Suppressor macrophage treated with lipopolysaccharide for 4 hours (primary cell): ENCODE results near the gene DNAJC5.

Experiments used
- DNase-seq: peaks from one replicate; pipeline ENCODE4 v3.0.0-alpha.2; 2020

DNAJC5 gene

DNA sequence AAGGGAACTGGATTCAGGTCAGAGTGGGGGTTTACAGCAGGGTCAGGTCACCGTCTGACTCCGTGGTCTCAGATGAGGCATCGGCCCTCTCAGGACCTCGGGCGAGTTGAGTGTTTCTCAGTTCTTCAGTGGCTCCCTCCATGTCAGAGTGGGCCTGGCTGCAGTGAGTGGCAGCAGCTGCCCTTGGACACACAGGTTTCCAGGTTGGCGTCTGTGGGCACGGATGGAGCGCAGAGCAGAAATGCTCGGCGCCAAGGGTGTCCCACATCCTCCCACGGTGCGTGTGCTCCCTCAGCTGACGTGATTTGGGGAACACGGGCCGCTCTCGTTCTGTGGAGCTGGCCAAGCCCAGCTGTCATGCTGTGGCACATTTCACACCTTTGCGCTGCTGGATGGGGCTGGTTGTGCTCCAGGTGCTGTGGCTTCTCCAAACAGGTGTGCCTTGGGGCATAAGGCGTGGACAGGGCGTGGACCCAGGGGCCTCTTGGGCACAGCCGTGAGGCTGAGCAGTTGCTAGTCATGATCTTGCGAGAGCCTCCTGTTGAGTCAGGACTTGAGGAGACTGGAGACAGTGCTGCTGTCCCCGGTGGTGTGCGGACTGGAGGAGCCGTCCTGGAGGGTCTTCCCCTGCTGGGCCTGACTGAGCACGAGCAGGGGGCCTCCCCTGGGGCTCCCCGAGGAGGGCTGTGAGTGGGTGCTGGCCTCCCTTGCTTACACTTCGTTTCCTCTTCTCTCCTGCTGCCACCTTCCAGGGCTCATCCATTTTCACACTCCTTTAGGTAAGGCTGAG, 9.5 kb upstream of the DNAJC5 start:
- DNase-seq, result no peak

DNA sequence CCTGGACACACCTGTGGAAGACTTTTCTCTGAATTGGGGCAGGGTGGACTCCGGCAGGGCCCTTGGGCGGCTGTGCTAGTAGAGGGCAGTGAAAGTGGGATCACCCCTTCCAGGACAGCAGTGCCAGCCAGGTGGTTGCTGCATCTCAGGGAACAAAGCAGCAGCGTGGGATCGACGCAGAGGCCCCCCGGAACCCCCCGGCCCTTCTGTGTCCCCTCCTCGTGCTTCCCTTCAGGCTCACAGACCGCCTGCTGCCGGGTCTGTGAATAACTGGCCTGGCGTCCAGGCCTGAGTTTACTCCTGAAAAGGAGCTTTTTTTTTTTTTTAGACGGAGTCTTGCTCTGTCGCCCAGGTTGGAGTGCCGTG, 8.9 kb upstream of the DNAJC5 start:
- no peak for DNase-seq

DNA sequence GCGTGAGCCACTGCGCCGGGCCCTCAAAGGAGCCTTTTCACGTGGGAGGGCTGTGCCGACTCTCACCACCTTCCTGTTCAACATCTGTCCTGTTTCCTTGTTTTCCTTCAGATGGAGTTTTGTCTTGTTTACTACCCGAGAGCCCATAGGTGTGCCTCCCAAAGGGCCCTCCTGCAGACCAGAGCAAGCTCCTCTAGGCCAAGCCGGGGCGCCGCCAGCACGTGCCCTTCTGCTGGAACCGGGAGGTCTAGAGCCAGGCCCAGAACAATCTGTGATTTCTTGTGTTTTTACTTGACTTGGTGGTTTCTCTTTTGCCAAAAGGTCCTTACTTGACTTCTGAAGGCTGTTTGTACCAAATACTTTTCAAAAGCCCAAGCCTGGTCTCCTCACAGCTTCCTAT, 8.0 kb upstream of the DNAJC5 start:
- no peak for DNase-seq

DNA sequence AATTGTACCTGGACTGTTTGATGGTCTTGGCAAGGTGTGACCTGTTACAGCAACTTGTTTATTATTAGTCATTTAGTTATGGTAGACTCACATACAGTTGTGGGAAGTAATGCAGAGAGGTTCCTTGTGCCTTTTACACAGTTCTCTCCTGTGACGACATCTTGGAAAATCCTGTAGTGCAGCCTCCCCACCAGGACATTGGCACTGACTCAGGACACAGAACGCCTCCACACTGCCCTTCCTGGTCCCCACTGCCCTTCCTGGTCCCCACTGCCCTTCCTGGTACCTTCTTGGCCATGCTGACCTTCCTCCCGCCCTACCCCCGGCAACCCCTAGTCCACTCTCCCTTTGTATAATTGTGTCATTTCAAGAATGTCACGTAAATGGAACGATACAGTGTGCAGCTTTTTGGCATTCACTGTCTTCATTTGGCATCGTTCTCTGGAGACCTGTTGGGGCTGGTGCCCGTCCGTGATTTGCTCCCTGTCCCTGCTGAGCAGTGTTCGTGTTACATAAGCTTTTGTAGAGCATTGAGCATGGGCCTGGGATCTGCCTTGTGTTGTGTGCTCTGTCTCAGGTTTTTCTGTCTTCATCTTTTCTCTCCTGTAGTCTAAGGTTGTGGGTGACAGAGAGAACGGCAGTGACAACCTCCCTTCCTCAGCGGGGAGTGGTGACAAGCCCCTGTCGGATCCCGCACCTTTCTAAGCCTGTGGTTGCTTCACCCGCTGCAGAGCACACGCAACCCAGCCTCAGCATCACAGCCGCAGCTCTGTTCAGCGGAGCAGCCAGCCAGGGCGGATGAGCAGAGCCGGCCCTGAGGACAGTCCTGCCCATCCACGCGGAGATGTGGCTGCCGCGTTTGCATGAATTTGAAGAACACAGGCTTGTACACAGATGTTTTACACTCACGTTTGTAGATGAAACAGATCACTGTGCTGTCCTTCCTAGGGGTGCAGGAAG, 5.4 kb upstream of the DNAJC5 start:
- peak; percentile 83 for DNase-seq

DNA sequence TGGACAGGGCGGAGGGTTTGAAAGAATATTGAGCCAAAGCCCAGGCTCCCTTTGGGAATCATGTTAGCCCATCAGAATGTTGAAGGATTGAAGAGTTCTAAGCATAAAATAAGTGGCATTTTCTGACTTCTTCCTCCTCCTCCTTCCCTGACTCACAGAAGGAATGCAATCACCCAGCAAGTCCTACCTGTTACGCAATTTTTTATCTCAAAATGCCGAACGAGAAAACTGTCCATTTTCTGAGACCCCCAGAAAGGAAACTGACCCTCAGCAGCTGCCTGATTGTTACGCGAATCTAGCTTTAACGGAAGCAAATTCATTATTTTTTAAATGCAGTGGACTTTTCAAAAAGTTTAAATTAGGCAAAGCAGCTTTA, 4.7 kb upstream of the DNAJC5 start:
- peak; percentile 30 for DNase-seq

DNA sequence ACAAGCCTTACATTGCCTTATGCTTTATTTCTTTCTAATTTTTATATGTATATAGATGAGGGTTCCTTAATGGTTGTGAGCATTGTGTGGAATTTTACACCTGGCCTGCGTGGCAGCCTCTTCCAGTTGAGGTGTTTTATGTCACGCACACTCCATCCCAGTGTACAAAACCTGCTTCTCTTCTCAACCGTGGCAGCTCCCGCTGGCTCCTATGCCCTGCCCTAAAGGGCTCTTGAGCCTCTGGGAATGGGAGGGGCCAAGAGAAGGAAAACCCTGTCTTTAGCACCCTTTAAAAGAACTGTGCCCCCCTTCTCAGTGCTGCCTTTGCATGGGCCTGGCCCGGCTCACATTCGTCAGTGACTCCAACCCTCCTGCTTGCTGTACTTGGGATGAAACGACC, 4.3 kb upstream of the DNAJC5 start:
- no peak for DNase-seq

DNA sequence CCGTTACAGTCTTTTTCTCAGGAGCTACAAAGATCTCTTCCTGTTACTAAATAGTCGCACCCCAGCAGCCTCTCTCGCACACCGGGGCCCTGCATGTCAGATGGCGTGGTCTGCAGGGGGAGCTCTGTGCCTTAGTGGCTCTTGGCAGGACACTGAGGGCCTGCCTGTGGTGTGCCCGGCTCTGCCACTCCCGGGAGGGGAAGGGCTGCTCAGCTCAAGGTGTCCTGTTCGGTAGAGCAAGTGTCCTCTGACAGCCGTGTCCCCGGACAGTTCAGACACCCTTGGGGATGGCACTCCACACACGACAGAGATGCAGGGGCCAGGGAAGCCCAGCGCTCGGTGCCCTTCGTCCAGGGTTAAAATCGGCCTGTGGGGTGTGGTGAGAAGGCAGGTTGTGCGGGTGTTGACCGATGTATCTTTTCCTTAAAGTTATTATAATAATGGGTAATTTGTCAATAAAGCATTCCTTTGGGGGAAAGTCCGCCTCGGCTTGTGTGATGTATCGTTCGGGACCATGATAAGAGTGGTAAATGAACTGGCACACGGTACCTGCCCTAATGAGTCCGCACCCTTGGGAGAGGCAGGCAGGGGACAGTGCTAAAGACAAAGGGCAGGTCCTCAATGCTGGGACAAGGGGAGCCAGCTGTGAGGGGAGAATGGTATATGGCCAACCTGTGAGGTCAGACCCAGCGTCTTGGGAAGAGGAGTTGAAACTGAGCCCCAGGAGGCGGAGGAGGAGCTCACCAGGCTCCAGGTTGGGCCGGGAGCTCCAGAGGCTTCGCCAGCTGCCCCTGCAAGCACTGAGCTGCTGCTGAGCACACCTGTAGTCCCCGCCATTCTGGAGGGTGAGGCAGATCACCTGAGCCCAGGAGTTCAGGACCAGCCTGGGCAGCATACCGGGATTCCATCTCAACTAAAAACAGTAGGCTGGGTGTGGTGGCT, 3.6 kb upstream of the DNAJC5 start:
- DNase-seq, result no peak

DNA sequence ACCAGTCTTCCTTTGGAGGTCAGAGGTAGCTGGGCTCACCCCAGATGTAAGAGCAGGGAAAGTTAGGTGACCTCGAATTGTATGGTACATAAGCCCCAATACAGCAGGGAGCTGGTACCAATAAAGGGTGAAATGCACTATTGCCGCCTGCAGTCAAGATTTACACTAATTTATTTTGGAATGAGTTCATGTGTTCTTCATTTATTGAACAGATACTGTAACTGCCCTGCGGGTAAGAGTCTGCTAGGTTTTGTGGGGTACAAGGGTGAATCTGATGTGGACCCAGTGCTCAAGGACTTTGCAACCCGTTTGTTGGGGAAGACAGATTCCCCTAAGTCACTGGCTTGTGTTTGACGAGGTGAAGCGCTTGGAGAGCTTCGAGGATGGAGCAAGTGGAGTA, 2.5 kb upstream of the DNAJC5 start:
- no peak for DNase-seq

DNA sequence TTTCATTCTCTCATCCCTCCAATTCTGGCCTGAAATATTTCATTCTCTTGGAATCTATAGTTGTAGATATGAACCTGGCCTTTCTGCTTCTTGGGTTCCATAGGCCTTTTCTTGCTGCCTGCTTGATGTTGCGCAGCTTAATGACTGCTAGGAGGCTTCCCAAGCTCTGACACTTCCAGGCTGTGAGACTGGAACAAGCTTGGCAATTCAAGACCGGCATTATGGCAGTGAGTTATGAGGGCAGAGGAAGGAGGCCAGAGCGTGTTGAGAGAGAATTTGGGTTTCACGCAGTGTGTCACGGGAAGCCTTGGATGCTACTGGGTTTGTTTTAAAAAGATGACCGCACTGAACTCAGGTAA, 948 bp upstream of the DNAJC5 start:
- DNase-seq, result no peak

DNA sequence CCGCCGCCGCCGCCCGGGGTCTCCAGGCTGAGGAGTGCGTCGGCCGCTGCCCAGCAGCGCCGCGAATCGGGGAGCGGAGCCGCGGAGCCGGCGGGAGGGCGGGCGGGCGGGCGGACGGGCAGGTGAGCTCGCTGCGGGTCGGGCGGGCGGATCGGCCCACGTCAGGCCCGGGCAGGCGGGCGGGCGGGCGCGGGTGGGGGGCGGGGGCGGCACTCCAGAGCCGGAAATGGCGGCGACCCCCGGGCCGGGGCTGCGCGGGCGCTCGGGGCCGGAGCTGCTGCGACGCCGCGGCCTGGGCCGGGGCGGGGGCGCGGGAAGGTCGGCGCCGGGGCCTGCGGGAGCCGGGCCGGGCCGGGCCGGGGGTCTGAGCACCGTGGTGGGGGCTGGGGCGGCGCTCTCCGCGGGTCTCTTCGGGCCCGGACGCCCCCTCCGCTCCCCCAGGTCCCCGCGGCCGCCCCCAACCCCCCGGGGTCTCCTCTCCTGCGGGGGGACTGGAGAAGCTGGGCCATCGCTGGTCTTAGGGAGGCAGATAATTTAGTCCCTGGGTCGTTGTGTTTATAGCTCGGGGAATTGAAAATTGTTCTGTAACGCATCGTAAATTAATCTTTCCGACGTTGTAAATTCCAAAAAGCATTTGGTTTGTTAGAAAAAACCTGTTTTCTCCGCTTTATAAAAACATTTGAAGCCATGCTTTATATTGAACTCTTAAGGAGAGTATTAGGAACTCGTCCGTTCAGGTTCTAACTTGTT, 451 bp downstream of the DNAJC5 start:
- no peak for DNase-seq

DNA sequence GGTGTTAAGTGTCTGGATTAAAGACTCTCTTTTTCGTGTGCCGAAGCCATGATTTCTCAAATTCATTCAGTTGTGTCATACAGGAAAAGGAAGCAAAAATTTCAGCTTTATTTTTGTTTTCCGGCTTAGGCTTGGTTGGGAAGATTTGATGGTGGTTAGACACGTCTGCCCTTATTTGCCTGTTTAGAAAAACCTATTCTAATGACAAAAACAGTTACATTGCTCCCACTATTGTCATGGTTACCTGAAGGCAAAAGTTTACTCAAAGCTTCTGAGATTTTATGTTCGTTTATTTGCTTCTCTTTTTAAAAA, 982 bp downstream of the DNAJC5 start:
- DNase-seq, result no peak

DNA sequence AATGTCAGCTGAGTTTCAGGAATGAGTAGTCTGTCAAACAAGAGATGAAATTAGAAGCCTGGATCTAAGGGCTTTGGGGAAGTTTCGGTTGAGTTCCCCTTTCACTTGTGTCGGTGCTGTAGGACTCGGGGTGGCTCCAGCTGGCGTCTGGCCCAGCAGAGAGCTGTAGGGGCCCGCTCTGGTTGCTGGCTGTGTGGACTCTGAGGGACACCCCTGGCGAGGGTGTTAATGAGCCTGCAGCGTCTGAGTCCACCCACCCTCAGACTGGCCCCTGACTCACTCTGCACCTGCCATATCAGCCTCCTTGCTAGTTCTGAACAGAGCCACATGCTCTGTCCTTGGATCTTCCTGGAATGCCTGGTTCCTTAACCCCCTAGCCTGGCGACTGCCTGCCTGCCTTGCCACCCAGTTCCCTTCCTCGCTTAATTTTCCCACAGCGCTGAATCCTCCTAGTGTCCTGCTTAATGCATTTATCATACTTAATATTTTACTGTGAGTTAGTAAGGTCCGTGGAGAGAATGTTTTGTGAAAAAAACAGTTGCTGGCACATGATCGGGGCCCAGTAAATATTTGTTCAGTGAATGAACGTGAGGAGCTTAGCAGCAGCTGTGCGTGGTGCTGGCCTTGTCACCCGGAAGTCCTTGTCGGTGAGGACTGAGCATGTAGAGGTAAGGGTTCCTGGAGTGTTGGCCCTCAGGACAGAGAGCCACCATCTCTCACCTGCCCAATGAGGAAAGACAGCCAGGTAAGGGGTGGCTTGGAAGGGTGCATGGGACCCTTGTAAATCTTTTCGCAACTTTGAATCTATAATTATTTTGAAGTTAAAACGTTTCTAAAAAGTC, 1.6 kb downstream of the DNAJC5 start:
- DNase-seq, result peak; percentile 88

DNA sequence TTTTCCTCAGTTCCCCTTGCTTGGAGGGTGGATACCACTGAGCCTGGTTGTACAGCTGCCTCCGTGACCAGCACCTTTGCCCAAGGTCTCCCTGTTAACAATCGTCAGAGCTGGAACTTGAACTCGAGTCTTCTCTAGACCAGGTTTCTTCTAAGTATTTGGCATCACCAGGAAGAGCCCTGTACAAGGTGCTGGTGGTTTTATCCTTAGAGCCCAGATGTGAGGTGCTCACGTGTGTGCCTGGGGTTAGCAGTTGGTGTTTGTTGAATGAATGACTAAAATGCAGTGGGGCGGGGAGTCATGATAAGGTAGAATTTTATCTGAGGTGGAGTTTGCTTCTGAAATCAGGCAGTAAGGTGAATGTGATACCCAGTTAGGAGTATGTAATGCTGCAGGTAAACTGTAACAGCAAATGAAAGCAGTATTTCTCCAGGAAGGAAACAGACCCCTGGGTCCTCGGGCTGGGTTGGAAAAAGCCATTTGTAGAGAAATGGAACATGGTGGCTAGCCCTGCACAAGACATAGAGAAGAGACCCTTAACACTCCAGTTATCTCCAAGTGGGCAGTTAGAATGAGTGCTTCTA, 3.1 kb downstream of the DNAJC5 start:
- no peak for DNase-seq

DNA sequence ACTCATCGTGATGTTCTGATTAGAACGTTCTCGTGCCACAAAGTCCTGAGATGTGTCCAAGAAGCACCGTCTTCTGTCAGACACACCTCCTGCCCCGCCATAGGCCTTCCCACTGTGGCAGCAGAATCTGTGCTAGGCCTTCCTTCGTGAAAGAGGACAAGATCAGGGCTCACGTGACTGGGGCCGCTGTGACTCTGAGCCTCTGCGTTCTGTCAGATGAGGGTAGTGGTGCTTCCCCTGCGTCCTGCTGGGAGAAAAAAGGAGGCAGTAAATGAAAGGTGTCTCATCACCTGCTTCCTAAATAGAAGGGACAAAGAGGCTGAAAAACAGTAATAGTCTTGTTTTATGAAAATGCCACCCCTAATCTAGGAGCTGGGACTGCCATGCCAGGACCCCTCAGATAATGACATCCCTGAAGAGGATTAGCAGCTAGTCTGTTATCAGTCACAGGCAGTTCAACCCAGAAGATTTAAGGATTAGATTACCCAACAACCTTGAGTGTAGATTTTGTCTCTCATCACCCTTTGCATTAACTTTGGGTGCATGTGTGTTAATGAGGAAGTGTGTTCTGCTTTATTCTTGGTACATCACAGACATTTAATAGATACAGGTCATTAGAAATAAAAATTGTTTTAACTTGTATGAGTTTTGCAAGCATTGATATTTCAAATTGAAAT, 4.1 kb downstream of the DNAJC5 start:
- peak; percentile 35 for DNase-seq

DNA sequence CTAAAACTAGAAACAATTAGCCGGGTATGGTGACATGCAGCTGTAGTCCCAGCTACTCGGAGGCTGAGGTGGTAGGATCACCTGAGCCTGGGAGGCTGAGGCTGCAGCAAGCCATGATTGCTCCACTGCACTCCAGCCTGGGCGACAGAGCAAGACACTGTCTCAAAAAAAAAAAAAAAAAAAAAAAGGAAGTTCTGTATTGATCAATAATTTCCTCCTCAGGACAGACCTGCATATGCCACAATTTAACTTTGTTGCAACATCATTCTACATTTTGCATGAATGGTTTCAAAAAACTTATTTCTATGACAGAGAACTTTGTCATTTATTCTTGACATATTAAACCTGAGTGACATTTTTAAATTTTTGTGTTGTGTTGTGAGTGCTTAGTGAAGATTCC, 5.5 kb downstream of the DNAJC5 start:
- DNase-seq, result peak; percentile 48

DNA sequence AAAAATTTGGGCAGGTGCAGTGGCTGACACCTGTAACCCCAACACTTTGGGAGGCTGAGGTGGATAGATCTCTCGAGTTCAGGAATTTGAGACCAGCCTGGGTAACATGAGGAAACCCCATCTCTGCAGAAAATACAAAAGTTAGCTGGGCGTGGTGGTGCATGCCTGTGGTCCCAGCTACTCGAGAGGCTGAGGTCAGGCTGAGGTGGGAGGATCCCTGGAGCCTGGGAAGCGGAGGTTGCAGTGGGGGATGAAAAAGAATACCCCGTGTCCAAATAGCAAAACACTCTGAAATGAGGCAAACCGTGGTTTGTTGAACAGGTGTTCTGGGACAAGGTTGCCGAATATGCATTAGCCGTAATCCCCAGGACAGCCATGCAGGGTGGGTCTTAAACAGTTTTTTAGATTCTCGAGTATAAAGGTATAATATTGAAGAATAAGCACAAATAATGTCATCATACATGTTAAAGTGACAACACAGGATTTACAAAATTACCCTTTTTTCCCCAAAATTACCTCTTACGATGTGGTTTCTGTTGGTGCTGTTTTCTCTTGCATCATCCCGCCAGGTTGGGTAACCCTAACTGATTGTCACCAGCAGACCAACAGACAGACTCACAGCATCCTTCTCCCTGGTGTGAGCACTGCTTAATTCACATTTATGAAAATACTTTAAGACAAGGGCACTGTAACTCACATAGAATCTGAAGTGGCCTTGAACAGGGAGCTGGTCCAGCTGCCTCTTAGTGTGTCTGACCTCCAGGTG, 9.1 kb downstream of the DNAJC5 start:
- peak; percentile 29 for DNase-seq

DNA sequence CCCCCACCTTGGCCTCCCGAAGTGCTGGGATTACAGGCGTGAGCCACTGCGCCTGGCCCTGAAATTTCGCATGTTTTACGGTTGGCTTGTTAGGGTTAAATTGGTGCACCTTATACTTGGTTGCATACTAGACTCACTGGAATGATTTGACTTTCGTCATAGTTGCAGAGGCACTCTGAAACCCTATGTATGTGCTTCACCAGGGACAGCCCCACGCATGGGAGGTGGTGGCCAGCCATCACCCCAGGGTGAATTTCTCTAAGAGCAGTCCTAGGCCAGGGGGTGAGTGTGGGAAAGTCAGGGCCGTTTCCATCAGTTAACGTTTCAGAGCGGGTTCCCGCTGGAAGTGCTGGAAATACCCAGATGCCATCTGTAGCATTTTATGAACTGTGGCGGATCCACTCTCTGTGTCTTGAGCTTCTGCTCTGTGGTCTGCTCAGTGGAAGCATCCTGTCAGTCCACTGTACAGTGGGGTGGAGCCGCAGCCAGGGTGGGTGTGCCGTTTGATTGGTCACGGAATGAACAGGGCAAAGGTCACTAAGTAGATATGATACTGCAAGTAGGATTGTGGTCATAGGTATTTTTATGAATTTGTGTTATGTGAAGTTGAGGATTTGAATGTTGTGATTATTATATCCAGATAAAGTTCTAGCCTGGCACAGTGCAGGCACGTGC, 13.2 kb downstream of the DNAJC5 start:
- no peak for DNase-seq

DNA sequence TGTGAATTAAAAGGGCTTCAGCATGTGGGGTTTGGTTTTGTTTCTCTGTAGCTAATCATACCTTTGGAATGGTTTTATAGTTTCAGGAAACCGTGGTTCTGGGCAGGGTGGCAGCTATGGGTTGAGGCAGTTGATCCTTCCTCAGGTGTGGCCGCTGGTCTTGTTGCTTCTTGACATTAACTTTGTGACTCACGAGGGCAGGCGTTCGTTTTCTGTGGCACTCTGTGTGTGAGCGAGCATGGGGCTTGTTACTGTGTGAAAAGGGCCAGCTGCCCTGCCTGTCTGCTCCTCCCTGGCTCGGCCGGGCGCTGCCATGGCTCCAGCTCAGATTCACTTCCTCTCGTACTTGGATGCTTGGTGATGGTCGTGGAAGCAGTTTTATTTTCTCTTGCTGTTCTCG, 16.2 kb downstream of the DNAJC5 start:
- DNase-seq, result peak; percentile 79

DNA sequence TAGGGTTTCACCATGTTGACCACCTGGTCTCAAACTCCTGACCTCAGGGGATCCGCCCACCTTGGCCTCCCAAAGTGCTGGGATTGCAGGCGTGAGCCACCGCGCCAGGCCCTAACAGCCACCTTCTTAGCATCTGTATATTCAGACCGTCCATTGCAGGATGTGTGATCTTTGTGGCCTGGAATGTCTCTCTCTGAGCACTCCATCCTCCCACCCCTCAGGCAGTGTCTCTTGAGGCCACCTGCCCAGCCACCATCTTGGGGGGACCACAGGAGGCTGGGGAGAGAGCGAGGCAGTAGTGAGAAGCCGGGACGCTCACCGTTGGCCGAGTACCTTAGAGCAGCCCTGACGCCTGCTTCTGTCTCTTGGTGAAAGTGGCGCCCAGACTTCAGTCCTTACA, 18.8 kb downstream of the DNAJC5 start:
- no peak for DNase-seq
